Dendritic cell treated with granulocyte-macrophage colony-stimulating factor and Interleukin-4, amounts not matched to agents 40 ng/mL and 50 ng/mL, for 4 days (primary cell): ENCODE measurements around the gene ORC2.
A peak's percentile ranks its signal among the peaks of the same experiment; 100 is the strongest.
"Not testable (repeated sequence)": the region's sequence is repeated elsewhere in the genome, so short reads cannot be mapped to it uniquely, and the experiment has no call there.

Experiments
- H3K27ac Mint-ChIP-seq: one replicate; pipeline ENCODE4 v1.8.0; 2022; ENCODE audit warnings: mild to moderate bottlenecking, mixed read lengths
- H3K27me3 Mint-ChIP-seq: one replicate; pipeline ENCODE4 v1.8.0; 2022; ENCODE audit warnings: mild to moderate bottlenecking, mixed read lengths
- H3K36me3 Mint-ChIP-seq: one replicate; pipeline ENCODE4 v1.8.0; 2022; ENCODE audit warnings: low read depth, mixed read lengths
- H3K4me1 Mint-ChIP-seq: one replicate; pipeline ENCODE4 v1.8.0; 2022; ENCODE audit warnings: low read depth, mixed read lengths
- H3K4me3 Mint-ChIP-seq: one replicate; pipeline ENCODE4 v1.8.0; 2022; ENCODE audit warnings: mild to moderate bottlenecking, moderate library complexity, mixed read lengths
- H3K9me3 Mint-ChIP-seq: one replicate; pipeline ENCODE4 v1.8.0; 2022; ENCODE audit warnings: mixed read lengths
- intact Hi-C: fragments of 100-400 bp; cut with micrococcal nuclease; formaldehyde crosslinking; loops from one replicate; pipeline ENCODE4 v1.15.0; 2022

Gene ORC2

DNA sequence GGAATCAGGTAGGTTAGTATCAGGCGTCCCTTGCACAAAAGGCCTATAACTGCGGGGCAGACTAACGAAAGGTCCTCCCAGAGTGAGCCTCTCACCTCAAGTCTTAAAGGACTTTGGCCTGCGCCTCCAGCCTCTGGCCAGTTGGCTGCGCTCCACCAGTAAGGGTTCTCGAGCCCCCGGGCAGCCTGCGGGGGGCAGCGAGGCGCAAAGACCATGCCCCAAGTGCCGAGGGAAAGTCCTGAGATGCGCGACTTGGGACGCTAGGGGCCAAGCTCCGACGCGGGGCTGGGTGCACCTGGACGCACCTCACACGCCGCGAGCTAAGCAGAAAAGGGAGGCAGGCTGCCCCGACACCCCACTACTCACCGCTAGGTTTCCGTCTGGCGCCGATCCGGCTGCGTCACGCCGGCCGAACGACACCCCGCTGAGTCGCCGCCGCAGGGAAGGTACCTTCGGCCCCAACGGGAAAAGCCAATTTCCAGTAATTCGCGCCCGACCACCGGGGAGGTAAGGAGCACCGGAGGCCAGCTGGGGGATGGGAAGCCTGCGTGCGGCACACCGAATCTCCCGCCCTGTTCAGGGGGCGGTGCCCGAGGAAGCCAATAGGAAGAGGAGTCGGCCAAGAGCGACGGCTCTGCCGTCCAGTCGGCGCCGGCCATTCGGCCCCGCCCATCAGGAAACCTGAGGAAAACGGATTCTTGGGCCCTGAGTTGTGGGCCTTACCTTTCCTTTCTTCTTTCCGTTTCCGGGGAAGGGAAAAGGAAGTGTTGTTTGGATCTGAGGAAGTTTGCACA, at the start of gene ORC2:
Gene ORC2 (minus strand): TSS at position 537 of the 794 bp plus-strand sequence. CDS start 5,537 bp downstream, outside the sequence.
- peaks cover 33% of the 10 kb centered on the region for H3K4me1 Mint-ChIP-seq
- H3K27ac Mint-ChIP-seq: peak within 1 kb of the TSS; percentile 91
- peaks cover 18% of the 10 kb centered on the region for H3K36me3 Mint-ChIP-seq

DNA sequence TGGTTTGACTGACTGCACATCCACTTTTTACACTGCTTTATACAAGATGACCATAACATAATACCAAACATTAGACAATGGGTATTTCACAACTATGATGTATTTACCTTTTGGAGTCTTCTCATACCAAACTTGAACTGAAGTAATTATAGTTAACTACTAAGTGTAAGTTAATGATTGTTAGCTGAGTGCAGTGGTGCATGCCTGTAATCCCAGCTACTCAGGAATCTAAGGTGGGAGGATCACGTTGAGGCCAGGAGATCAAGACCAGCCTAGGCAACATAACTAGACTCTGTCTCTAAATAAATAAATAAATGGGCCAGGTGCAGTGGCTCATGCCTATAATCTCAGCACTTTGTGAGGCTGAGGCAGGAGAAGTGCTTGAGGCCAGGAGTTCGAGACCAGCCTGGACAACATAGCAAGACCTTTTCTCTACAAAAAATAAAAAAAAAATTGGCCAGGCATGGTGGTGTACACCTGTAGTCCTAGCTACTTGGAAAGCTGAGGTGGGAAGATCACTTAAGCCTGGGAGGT, 44.9 kb upstream of the ORC2 start:
- Mint-ChIP-seq H3K4me3 (no peak overlapping the region), H3K27ac (no peak overlapping the region), H3K36me3 (peaks cover 73% of the 10 kb centered on the region), H3K9me3 (no peaks in the 10 kb centered on the region), H3K27me3 (no peaks in the 10 kb centered on the region), H3K4me1 (no peaks in the 10 kb centered on the region)
- intact Hi-C loops: loop anchor here (10.0 kb wide), 1 partner anchor 74 kb away; no protein-coding TSS in a partner anchor

More for the DNA sequence above, at the start of gene ORC2:
- no peaks in the 10 kb centered on the region for H3K9me3 Mint-ChIP-seq
- H3K4me3 Mint-ChIP-seq: peak within 1 kb of the TSS; percentile 87
- intact Hi-C loops: loop anchor here (1.0 to 10.0 kb wide), 2 partner anchors 106 to 211 kb away; no protein-coding TSS in a partner anchor
- H3K27me3 Mint-ChIP-seq: no peaks in the 10 kb centered on the region

DNA sequence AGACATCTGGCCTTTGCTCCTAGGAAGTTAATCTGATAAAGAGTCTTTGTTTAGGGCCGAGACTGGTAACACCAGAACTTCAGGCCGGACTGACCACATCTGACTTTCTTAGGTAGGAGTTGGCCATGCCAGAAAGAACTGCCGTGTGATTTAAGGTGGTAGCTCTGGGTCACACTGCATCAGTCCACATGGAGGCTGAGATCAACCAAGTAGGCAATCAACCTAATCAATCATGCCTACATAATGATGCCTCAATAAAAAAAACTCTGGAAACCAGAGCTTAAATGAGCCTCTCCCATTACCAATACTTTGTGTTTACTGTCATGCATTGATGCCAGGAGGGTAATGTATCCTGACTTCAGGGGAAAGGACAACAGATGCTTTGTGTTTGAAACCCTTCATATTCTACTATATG, 44.1 kb upstream of the ORC2 start:
- intact Hi-C loops: loop anchor here (10.0 kb wide), 1 partner anchor 73 kb away; no protein-coding TSS in a partner anchor
- Mint-ChIP-seq H3K9me3 (no peaks in the 10 kb centered on the region), H3K27ac (no peak overlapping the region), H3K27me3 (no peaks in the 10 kb centered on the region), H3K4me3 (no peak overlapping the region), H3K36me3 (peaks cover 65% of the 10 kb centered on the region), H3K4me1 (no peaks in the 10 kb centered on the region)

DNA sequence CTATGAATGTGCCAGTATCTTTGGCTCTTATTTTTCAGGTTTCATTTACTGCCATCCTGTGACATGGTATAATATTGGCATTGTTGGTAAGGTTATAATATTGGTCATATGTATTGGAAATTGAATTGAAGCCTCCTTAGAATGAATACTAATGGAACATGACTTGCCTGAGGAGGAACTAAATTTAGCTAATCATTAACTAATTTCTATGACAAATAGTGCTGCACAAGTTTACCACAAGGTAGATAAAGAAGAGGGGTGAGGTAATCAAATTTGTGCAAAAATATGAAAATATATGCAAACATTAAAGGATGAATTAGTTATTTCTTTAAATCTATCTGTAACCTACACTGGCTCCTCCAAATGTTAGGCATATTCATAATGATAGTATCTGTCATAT, 43.2 kb upstream of the ORC2 start:
- intact Hi-C loops: loop anchor here (10.0 kb wide), 1 partner anchor 72 kb away; no protein-coding TSS in a partner anchor
- peaks cover 70% of the 10 kb centered on the region for H3K36me3 Mint-ChIP-seq
- H3K4me1 Mint-ChIP-seq: no peaks in the 10 kb centered on the region
- H3K27me3 Mint-ChIP-seq: no peaks in the 10 kb centered on the region
- no peak overlapping the region for H3K4me3 Mint-ChIP-seq
- no peak overlapping the region for H3K27ac Mint-ChIP-seq
- no peaks in the 10 kb centered on the region for H3K9me3 Mint-ChIP-seq

DNA sequence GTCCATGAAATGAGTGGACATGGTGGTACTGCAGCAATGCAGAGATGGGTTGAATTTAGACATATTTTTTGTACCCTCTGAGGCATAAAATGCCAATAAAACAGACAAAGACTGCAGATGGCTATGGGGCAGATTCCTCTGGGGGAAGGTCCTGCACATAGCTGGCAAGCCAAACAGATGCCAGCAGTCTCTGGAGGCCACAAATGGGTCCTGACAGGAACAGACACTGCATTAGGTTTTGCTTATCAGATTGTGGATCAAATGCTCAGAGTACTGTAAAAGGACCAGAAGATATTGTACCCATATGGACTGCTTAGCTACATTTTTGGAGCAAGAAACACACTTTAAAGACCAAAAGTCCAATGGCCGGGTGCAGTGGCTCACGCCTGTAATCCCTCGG, 40.9 kb upstream of the ORC2 start:
- H3K9me3 Mint-ChIP-seq: no peaks in the 10 kb centered on the region

DNA sequence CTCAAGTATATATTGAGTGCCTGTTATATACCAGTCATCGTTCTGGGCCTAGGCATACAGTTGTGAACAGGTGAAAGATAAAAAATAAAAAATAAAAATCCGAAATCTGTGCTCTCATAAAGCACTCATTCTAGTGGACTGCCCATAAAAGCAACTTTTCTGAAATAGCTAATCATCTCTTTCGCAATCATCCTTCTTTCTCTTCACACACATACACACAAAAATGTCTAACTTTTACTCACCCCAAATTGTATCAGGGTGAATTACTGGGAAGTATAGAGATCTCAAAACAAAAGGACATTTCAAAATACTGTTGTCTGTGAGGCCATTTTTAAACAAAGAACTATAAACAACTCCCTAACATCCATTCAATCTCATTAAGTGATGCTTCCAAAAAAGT, 29.6 kb upstream of the ORC2 start:
- no peaks in the 10 kb centered on the region for H3K4me1 Mint-ChIP-seq
- intact Hi-C loops: no loop called here
- H3K27me3 Mint-ChIP-seq: no peaks in the 10 kb centered on the region
- H3K36me3 Mint-ChIP-seq: peaks cover 58% of the 10 kb centered on the region
- no peak overlapping the region for H3K27ac Mint-ChIP-seq
- H3K4me3 Mint-ChIP-seq: no peak overlapping the region
- no peaks in the 10 kb centered on the region for H3K9me3 Mint-ChIP-seq

More for the DNA sequence above, 40.9 kb upstream of the ORC2 start:
- Mint-ChIP-seq H3K27ac (no peak overlapping the region), H3K4me3 (no peak overlapping the region), H3K36me3 (peaks cover 76% of the 10 kb centered on the region), H3K27me3 (no peaks in the 10 kb centered on the region), H3K4me1 (no peaks in the 10 kb centered on the region)
- intact Hi-C loops: loop anchor here (10.0 kb wide), 1 partner anchor 70 kb away; no protein-coding TSS in a partner anchor

DNA sequence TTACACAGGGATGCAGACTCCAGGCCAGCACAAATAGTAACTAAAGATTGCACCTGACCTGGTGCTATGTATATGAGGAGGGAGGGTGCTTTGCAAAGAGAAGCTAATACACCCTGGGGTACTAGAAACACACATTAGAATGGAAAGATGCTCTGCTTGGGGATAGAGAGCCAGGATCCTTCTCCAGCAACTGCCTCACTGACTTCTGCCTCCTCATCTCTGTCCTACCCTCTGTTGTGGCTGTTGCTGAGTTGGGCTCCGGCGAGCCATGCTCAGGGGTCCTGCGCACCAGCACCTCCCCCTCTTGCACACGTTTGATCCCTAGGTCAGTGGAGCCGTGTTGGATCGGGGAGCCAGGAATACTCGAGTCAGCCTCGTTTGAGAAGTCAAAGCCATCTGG, 23.7 kb upstream of the ORC2 start:
- Mint-ChIP-seq H3K27me3 (no peaks in the 10 kb centered on the region), H3K4me1 (no peaks in the 10 kb centered on the region), H3K4me3 (no peak overlapping the region), H3K36me3 (peaks cover 45% of the 10 kb centered on the region), H3K27ac (no peak overlapping the region), H3K9me3 (no peaks in the 10 kb centered on the region)
- intact Hi-C loops: no loop called here

DNA sequence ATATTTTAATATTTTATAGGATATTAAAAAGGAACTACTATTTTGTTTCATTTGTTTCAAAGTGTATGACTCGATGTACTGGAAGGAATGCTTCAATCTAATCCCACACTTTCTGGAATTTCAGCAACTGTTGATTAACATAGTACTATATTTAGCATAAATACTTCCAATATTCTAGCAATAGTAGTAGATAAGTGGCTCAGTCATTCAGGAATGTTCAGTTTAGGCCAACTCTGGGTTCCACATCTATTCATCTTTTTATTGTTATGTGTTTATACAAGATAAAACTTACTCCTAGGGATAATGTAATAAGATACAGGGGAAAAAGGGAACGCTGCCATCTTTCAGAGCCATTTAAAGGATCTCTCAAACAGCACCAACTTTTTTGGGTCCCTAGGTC, 22.3 kb upstream of the ORC2 start:
- intact Hi-C loops: no loop called here
- H3K27ac Mint-ChIP-seq: no peak overlapping the region
- no peaks in the 10 kb centered on the region for H3K4me1 Mint-ChIP-seq
- peaks cover 45% of the 10 kb centered on the region for H3K36me3 Mint-ChIP-seq
- H3K4me3 Mint-ChIP-seq: no peak overlapping the region
- H3K9me3 Mint-ChIP-seq: no peaks in the 10 kb centered on the region
- H3K27me3 Mint-ChIP-seq: no peaks in the 10 kb centered on the region

DNA sequence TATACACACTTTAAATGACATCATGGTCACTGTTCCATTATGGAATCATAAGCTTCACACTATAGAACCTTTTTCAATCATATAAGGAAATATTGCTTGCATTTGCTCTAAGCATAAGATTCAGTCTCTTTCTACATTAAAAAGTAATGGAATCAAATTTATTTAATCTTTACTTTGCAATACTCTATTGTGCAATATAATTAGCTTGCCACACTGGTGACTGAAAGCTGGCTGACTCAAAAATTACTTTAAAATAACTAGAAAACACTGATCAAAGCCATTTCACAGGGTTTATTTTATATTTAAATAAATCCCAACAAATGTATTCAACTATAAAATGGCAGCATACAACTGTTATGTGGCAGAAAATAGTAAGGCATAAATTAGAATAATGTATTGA, 13.2 kb upstream of the ORC2 start:
- H3K27ac Mint-ChIP-seq: no peak overlapping the region
- peaks cover 29% of the 10 kb centered on the region for H3K36me3 Mint-ChIP-seq
- intact Hi-C loops: no loop called here
- H3K9me3 Mint-ChIP-seq: no peaks in the 10 kb centered on the region
- no peak overlapping the region for H3K4me3 Mint-ChIP-seq
- H3K4me1 Mint-ChIP-seq: no peaks in the 10 kb centered on the region
- no peaks in the 10 kb centered on the region for H3K27me3 Mint-ChIP-seq

DNA sequence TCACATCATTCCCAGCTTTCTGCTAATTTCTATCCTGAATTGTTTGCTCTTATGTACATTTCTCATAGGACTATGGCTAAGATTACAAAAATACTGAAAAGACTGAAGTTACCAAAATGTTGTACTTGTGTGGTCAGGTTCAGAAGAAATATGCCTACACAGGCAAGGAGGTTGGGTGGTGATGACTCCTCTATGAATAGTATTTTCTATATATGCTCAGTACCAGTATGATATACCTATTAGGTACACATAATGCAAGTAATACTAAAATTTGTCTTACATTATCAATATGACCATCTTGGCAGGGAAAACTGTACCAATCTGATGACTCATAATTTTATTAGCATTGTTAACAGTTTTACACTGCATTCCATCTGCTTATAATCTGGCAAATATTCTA, 12.2 kb upstream of the ORC2 start:
- Mint-ChIP-seq H3K9me3 (no peaks in the 10 kb centered on the region), H3K4me1 (no peaks in the 10 kb centered on the region), H3K36me3 (peaks cover 19% of the 10 kb centered on the region), H3K27me3 (no peaks in the 10 kb centered on the region), H3K27ac (no peak overlapping the region), H3K4me3 (no peak overlapping the region)
- intact Hi-C loops: no loop called here

DNA sequence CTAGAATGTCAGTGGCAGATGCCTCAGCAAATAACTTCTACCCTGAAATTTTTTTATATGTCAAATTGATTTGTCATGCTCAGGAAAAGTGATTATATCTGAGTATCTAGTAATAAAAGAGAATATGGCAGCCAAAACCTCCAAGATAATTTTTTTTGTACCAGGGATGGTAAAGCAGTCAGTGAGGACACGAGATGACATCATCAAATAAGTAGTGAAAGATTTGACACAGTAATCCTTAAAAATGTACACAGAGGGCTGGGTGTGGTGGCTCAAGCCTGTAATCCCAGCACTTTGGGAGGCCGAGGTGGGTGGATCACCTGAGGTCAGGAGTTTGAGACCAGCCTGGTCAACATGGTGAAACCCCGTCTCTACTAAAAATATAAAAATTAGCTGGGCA, 6.6 kb upstream of the ORC2 start:
- intact Hi-C loops, H3K9me3 Mint-ChIP-seq, H3K27ac Mint-ChIP-seq, H3K4me3 Mint-ChIP-seq, H3K27me3 Mint-ChIP-seq: not testable (repeated sequence)
- Mint-ChIP-seq H3K4me1 (peaks cover 16% of the 10 kb centered on the region), H3K36me3 (peaks cover 11% of the 10 kb centered on the region)

DNA sequence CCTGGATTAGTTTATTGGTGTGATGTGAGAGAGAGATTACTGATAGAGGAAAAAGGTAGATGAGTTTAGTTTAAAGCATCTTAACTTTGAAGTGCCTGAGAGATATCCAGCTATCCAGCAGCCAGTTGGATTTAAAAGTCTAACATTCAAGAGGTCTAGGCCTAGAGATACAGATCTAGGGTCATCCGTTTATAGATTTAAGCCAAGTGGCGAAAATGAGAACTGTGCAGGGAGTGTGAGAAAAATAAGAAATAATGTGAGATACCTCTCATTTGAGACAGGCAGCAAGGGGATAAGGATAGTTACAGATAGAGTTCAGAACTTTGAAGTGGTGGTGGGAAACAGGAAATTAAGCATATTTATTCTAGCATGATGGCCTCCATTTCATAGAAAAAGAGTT, 5.3 kb upstream of the ORC2 start:
- Mint-ChIP-seq H3K27me3 (no peaks in the 10 kb centered on the region), H3K36me3 (peaks cover 12% of the 10 kb centered on the region), H3K4me3 (no peak overlapping the region), H3K4me1 (peaks cover 27% of the 10 kb centered on the region), H3K9me3 (no peaks in the 10 kb centered on the region), H3K27ac (peak overlapping the region; percentile 51)
- intact Hi-C loops: loop anchor here (10.0 kb wide), 1 partner anchor 206 kb away; no protein-coding TSS in a partner anchor

DNA sequence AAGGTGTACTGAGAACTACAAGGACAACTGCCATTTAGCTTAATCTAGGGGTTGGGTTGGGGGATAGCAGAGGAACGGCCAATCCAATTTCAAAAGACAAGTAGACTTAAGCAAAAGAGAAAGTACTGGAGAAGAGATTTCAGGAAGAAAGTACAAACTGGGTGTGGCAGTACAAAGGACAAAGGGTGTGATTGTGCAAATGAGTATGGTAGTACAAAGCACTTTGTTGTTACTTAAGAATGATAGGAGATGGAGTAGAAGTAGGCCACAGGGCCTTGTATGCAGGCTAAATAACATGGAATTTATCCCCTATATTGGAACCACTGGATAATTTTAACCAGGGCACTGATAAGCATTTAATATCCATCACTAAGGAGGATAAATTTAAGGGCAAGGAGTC, 4.7 kb upstream of the ORC2 start:
- Mint-ChIP-seq H3K27ac (peak overlapping the region; percentile 51), H3K9me3 (no peaks in the 10 kb centered on the region), H3K4me1 (peaks cover 27% of the 10 kb centered on the region), H3K36me3 (peaks cover 17% of the 10 kb centered on the region), H3K4me3 (no peak overlapping the region), H3K27me3 (no peaks in the 10 kb centered on the region)
- intact Hi-C loops: loop anchor here (10.0 kb wide), 1 partner anchor 207 kb away; no protein-coding TSS in a partner anchor

DNA sequence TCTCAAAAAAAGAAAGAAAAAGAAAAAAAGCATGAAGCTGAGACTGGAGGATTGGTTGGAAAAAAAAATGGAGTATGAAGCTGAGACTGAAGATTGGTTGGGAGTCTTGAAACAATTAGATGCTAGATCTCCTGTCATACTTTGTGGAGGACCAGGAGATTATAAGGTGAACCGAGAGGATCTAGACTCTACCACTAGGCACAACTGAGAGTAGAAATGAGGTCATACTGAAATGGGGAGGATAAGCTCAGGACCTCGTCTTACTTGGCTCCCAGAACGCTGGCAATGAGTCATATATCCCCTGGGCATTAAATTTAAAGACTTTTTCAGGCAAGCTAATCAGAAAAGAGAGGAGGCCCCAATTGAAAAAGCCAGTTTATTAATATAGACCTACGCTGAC, 3.3 kb upstream of the ORC2 start:
- Mint-ChIP-seq H3K27ac (no peak overlapping the region), H3K36me3 (peaks cover 21% of the 10 kb centered on the region), H3K27me3 (no peaks in the 10 kb centered on the region), H3K4me1 (peaks cover 37% of the 10 kb centered on the region), H3K4me3 (no peak overlapping the region), H3K9me3 (no peaks in the 10 kb centered on the region)
- intact Hi-C loops: loop anchor here (10.0 kb wide), 1 partner anchor 208 kb away; no protein-coding TSS in a partner anchor
